GM20000 (cell line): ENCODE measurements around the gene CALN1.
"Not testable (repeated sequence)": the region's sequence is repeated elsewhere in the genome, so short reads cannot be mapped to it uniquely, and the experiment has no call there.

Source experiments
- DNase-seq: peaks from one replicate; pipeline ENCODE4 v3.0.0; 2012; ENCODE audit warnings: low spot score
- TF ChIP-seq, protein P1 (sequence below): IDR thresholded peaks from 2 replicates; pipeline ENCODE4 v1.5.1; 2012; ENCODE audit warnings: mild to moderate bottlenecking, control low read depth; ENCODE audit errors: extremely low read depth, missing control alignments

Gene CALN1

DNA sequence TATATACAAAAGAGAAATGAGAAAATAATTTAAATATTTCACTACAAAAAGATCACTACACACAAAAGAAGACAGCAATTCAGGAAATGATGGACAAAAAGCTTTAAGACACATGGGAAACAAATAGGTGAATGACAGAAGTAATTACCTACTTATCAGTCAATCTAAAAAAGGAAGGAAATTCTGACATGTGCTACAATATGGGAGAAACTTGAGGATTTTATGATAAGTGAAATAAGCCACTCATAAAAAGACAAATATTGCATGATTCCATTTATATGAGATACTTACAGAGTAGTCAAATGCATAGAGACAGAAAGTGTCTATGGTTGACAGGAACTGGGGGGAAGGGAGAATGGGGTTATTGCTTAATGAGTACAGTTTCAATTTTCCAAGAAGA is 339.2 kb downstream of the CALN1 start:
- DNase-seq: no peak
- TF ChIP-seq, protein P1, sequence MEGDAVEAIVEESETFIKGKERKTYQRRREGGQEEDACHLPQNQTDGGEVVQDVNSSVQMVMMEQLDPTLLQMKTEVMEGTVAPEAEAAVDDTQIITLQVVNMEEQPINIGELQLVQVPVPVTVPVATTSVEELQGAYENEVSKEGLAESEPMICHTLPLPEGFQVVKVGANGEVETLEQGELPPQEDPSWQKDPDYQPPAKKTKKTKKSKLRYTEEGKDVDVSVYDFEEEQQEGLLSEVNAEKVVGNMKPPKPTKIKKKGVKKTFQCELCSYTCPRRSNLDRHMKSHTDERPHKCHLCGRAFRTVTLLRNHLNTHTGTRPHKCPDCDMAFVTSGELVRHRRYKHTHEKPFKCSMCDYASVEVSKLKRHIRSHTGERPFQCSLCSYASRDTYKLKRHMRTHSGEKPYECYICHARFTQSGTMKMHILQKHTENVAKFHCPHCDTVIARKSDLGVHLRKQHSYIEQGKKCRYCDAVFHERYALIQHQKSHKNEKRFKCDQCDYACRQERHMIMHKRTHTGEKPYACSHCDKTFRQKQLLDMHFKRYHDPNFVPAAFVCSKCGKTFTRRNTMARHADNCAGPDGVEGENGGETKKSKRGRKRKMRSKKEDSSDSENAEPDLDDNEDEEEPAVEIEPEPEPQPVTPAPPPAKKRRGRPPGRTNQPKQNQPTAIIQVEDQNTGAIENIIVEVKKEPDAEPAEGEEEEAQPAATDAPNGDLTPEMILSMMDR: no peak

DNA sequence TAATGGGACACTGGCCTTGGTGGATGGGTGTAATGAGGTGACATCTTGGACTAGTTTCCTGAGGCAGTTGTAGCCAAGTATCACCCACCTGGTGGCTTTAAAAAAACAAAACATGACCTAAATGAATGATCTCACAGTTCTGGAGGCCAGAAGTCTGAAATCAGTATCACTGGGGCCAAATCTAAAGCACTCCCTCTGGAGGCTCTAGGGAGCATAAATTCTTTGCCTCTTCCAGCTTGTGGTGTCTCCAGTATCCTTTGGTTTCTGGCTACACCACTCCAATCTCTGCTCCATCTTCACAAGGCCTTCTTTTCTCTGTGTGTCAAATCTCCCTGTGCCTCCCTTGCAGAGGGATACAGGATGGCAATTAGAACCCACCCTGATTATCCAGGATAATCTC is 342.9 kb downstream of the CALN1 start:
- TF ChIP-seq, protein P1: no peak
- DNase-seq: no peak

DNA sequence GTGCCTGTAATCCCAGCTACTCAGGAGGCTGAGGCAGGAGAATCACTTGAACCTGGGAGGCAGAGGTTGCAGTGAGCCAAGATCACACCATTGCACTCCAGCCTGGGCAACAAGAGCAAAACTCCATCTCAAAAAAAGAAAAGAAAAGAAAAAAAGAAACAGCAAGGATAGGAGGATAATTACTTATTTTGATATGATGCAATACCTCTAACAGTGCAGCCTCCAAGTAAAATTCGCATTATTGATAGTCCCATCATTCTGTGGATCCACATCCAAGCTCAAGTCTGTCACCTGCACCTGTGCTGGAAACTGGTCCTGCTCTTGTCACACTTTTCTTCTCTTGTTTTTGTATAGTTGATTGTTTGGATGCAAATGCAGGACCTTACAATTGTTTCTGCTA is 346.4 kb downstream of the CALN1 start:
- DNase-seq: not testable (repeated sequence)

DNA sequence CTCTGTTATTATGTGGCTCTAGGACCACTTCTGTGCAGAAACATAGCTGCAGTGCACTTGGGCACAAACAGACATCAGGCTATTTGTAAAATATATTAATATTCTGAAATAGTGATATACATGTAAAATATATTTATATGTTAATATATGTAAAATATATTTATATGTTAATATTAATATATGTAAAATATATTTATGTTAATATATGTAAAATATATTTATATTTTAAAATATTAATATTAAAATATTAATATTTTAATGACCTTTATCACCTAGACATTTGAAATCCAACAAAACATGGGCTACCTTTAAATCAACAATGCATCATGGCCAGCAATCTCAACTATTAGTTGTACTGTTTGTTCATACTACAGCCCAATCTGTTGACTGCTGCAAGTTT is 347.2 kb downstream of the CALN1 start:
- no peak for DNase-seq
- TF ChIP-seq, protein P1: no peak

DNA sequence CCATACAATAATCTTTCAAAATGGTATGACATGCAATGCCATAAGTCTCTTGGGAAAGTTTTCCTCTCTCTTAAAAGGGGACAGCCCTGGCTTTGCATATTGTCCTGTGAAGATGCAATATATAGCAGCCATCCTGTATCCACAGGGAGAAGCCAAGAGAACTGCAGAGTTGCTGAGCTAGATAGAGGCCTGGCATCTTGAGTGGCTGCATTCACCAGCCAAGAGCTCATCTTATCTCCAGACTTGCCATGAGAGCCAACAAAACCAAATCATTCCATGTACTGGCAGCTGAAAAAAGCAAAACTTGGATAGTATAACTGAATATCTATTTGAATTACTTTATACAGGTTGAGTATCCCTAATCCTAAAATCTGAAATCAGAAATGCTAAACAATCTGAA is 348.8 kb downstream of the CALN1 start:
- TF ChIP-seq, protein P1: no peak
- no peak for DNase-seq

DNA sequence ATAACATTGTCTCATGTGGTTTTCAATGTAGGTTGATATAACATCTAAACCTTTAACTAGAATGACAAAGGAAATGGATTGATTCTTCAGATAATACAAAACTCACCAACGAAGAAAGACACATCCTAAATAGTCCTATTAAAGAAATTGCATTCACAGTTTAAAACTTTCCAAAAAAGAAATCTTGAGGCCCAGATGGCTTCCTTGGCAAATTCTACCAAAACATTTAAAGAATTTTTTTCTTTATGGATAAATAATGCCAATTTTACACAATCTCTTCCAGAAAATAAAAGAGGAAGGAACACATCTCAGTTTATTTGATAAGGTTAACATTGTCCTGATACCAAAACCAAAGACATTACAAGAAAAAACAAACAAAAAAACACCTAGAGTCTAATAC is 349.5 kb downstream of the CALN1 start:
- TF ChIP-seq, protein P1: no peak
- no peak for DNase-seq

DNA sequence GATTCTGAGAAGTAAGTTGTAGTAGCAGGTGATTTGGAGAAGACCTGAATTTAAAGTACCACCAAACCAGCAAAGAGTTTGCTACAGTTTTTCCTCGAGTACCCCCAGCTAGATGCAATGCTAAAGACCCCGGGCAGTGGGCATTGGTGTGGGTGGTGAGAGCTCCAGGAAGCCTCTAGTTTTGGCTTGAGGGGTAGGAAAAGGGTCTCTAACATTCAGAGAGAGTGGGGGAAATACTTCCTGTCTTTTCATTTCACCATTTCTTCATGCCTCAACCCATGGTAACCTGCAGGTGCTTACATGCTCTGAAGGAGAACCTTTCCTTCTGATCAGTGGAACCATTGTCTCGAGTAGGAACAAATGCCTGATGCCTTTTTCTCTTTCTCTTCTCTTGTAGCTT is 352.2 kb downstream of the CALN1 start:
- TF ChIP-seq, protein P1: no peak
- DNase-seq: no peak

DNA sequence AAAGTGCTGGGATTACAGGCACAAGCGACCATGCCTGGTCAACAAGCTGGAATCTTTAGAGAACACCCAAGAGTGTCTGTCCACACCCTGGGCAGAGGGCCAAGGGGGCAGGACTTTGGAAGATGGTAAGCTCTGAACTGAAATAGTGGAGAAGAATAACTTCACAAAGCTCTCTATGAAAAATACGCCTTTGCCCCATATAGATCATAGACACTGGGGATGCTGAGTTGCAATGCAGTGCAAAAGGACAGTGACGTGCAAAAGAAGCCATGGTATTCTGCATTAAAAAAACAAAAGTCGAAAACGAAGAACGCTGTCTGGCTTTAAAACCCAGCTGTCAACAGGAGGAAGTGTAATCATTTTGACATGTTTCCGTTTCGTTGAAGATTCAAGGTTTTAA is 353.6 kb downstream of the CALN1 start:
- no peak for DNase-seq
- TF ChIP-seq, protein P1: no peak
